NT2/D1 (cell line): Measurements from ENCODE around the gene IGFBPL1.

ENCODE experiments used
- DNase-seq: peaks from one replicate; pipeline ENCODE4 v3.0.0-alpha.2; 2011; ENCODE audit warnings: low read depth, low spot score
- H3K27me3 ChIP-seq: 2 replicates; pipeline ENCODE4 v1.6.0; 2011; ENCODE audit warnings: mild to moderate bottlenecking; ENCODE audit not compliant: insufficient read length, insufficient read depth
- H3K36me3 ChIP-seq: 2 replicates; pipeline ENCODE4 v1.6.1; 2011; ENCODE audit warnings: mild to moderate bottlenecking, low read length, mixed read lengths; ENCODE audit not compliant: insufficient read depth, insufficient read length
- H3K4me1 ChIP-seq: 2 replicates; pipeline ENCODE4 v1.5.1; 2011; ENCODE audit not compliant: insufficient read depth, insufficient read length
- H3K4me3 ChIP-seq: 2 replicates; pipeline ENCODE4 v1.5.1; 2011; ENCODE audit warnings: low read depth; ENCODE audit not compliant: insufficient read length
- H3K9ac ChIP-seq: 2 replicates; pipeline ENCODE4 v1.6.0; 2011; ENCODE audit warnings: low read depth; ENCODE audit not compliant: insufficient read length
- H3K9me3 ChIP-seq: 2 replicates; pipeline ENCODE4 v1.5.1; 2011; ENCODE audit warnings: mild to moderate bottlenecking, low read length; ENCODE audit not compliant: insufficient read depth
- SUZ12 ChIP-seq: IDR thresholded peaks from 2 replicates; pipeline ENCODE4 v1.6.1; 2011; ENCODE audit not compliant: insufficient read length, insufficient read depth; ENCODE audit errors: extremely low read depth
- YY1 ChIP-seq: IDR thresholded peaks from 2 replicates; pipeline ENCODE4 v1.6.1; 2011; ENCODE audit not compliant: insufficient read length, insufficient read depth
- ZNF274 ChIP-seq: IDR thresholded peaks from 2 replicates; pipeline ENCODE4 v1.6.1; 2011; ENCODE audit warnings: mild to moderate bottlenecking, low read depth, low read length

Gene IGFBPL1

GRCh38 chr9:38357350-38358114 is 66.7 kb downstream of the IGFBPL1 start:
- Histone ChIP-seq H3K4me1 (peaks cover 7% of the 10 kb centered on the region), H3K27me3 (peaks cover 4% of the 10 kb centered on the region), H3K9me3 (no peaks in the 10 kb centered on the region), H3K9ac (no peak overlapping the region), H3K36me3 (no peaks in the 10 kb centered on the region), H3K4me3 (no peak overlapping the region)
- no peak for DNase-seq
- TF ChIP-seq SUZ12 (no peak), YY1 (no peak), ZNF274 (no peak)

GRCh38 chr9:38356851-38357250 is 67.4 kb downstream of the IGFBPL1 start:
- no peak for DNase-seq
- H3K9ac ChIP-seq = no peak overlapping the region
- peaks cover 5% of the 10 kb centered on the region for H3K4me1 ChIP-seq
- no peaks in the 10 kb centered on the region for H3K9me3 ChIP-seq
- no peak overlapping the region for H3K4me3 ChIP-seq
- no peaks in the 10 kb centered on the region for H3K36me3 ChIP-seq
- TF ChIP-seq YY1 (no peak), ZNF274 (no peak), SUZ12 (no peak)
- H3K27me3 ChIP-seq = peaks cover 4% of the 10 kb centered on the region
